IPS DF 4.7 (cell line): ENCODE measurements around the gene MAP2.

ENCODE experiments used
- DNase-seq: peaks from one replicate; pipeline ENCODE4 v3.0.0-alpha.2; 2013; ENCODE audit warnings: low spot score; ENCODE audit errors: extremely low read depth

The MAP2 gene

GRCh38 chr2:209648714-209649113 lies 224.9 kb downstream of the MAP2 start:
- DNase-seq = no peak

- no peak for DNase-seq
Measured at GRCh38 chr2:209653134-209653533, 229.3 kb downstream of the MAP2 start.

DNA sequence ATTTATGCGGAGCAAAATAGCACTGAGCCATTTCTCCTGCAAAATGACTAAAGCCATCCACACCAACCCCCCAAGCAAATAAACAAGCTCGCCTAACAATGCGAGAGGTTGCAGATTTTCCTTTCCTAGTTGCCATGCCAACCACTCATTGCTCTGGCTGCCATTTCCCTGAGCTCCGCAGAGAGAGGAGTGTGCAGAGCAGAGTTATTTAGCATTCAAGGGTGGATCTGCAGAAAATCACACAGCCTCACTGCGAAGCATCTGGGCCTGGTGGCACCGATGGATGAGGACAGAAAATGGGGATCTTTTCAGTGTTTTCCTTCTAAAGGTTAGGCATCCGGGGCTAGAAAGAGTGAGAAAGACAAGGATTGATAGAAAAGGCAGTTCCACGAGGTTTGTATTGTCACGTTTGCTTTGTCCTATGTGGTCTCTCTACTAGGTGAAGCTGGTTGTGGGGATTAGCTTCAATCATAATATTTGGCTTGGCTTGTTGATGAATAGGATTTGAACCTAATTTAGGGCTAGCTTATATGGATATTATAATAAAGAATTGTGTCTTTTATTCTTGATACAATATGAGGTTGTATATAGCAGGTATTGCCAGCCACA lies 237.5 kb downstream of the MAP2 start:
- peak; percentile 33 for DNase-seq

DNA sequence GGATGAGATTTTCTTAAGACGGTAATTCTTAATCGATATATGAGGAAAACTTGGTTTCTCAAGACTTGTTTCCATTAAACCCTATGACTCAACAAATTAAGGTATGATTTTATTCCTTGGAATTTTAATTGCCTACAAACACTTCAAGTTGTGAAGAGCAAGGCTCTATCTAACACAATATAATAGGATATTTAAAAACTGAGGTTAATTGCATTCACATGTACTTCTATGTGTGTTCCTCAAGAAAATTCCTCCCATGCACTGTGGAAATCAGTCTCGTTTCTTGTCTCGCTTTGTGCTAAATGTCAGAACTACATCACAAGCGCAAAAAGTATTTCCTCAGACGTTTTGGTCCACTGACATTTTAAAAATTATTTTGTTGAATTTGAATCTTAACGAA lies 238.2 kb downstream of the MAP2 start:
- DNase-seq = no peak

- DNase-seq = no peak
Measured at GRCh38 chr2:209663139-209663538, 239.3 kb downstream of the MAP2 start.

DNA sequence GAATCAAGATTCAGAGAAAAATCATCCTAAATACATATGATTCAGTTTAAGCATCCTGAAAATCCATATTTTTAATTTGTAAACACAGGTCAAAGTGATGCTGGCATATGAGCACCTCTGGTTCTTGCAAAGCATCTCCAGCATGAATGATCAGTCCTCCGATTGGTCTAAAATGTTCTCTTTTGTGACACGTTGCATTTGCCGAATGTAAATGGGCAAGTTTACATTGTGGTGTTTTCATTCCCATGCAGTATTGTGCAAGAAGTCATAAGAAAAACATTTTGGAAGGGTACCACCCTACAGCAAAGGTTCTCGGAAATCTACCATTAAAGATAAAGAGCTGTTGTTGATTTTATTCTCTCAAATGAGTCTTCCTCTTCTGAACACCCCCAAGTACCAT lies 239.8 kb downstream of the MAP2 start:
- DNase-seq = no peak

GRCh38 chr2:209666296-209666695 lies 242.4 kb downstream of the MAP2 start:
- no peak for DNase-seq

GRCh38 chr2:209671020-209671680 lies 247.3 kb downstream of the MAP2 start:
- DNase-seq = no peak

DNA sequence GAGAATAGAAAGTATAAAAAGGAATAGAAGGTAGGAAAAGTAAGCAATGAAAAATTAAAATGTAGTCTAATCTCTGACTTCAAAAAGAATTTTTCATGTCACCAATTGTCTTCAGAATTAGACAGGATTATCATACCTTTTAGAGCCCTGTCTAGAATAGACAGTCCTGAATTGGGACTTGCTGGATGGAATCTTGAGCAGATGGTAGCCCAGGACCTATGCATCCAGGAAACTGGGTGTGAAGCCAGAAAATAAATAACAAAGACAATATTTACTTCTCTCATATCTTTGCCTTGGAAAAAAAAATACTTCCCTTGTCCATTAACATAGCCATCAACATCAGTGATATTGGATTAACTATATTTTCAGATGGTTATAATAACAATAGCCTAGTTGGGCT lies 250.0 kb downstream of the MAP2 start:
- DNase-seq = no peak

DNA sequence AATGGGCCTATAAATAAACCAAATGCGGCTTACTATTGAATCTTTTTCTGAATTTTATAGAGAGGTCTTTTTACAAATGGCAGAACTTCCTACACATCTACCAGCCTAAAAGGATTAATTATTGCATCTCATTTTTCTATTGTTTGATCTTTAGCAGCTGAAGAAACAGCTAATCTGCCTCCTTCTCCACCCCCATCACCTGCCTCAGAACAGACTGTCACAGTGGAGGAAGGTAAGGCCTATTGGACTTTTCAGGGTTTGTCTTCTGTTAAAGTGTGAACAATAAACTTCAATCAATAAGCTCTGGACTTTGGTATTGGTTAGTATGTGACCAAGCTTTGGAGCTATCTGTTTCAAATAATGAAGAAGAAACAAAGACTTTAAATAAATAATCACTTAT lies 256.7 kb downstream of the MAP2 start:
- DNase-seq = no peak

DNA sequence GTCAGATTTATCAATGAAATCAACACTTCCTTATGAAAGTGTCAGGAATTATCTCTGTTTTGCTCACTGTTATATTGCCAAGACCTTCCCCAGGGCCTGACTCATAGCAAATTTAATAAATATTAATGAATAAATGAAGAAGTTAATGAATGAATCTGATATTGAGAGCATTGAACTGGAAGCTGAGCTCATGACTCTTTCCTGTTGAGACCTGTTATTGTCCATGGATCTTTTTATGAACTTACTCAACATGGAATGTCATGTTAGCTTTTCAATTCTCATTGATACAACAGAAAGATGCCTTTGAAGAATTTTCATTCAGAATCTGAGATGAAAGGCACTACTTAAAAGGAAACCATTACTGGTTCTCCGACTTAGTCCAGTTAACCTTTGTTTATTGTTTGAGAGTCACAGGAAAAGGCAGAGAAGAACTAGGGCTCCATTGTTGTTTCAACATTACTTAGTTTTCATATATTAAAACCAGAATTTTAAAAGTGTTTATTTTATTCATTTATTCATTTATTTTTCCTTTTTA lies 257.4 kb downstream of the MAP2 start:
- DNase-seq = no peak

DNA sequence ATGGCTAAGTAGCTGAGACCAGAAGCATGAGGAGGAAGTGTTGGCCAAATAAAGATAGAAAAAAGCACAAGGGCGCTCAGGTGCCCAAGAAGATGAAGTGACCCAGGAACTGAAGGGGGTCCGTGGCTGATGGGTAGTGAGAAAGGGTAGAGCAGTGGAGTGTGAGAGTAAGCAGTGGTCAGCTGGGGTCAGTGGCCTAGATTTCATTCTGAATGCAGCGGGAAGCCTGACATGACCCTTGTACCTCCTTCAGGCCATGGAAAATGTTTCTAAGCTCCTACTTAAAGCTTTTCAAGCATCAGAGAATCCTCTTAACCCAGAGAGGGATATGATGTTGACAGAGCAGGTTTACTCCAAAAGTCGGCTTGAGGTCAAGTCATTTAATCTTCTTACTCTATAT lies 258.8 kb downstream of the MAP2 start:
- DNase-seq = no peak

DNA sequence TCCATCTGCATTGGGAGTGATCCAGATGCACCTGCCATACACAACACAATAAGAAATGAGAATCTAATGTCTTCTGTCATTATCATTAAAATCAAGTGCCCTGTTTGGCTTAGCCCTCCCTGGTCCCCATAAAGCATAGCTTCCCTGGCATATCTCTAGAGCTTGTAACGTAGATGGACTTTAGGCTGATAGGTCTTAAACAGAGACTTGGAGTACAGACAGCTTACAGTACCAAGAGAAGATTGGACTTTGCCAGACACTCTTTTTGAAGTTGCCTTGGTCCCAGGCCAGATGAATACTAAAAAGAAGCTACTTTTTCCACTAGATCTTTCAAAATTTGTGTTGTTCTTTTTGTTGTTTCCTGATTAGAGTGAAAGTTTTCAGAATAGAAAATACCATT lies 261.5 kb downstream of the MAP2 start:
- no peak for DNase-seq

DNA sequence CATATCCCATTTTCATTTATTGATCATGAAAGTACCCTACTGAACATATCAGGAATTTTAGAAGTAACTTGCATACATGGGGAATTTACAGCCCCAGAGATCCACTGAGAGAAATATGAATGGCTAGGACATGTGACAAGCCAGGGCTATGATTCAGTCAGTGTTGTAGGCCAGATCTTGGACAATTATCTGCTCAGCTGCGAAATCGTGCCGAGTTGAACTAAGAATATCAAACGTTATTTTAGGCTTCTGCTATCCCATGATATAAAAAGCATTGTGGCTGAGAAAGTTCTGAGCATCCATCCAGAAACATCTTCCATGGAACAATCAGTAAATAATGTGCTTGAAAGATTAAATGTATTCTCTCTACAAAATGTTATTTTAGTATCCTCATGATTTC lies 262.1 kb downstream of the MAP2 start:
- no peak for DNase-seq

DNA sequence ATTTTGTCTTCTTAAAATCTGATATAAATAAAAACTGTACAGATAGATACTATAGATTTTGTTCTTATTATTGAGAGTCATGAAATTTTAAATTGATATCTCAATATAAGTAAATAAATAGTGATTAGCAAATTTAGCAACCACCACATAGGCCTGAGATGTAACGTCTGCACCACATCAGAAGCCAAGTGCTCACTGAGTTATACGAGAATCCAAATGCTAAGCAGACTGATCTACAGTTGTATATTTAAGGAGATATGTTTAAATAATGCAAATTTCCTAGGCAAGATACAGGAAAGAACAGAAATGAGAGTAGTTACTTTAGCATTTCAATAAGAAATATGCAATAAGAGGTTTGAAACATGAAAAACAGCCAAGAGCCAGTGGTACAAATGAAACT lies 262.6 kb downstream of the MAP2 start:
- DNase-seq = no peak

DNA sequence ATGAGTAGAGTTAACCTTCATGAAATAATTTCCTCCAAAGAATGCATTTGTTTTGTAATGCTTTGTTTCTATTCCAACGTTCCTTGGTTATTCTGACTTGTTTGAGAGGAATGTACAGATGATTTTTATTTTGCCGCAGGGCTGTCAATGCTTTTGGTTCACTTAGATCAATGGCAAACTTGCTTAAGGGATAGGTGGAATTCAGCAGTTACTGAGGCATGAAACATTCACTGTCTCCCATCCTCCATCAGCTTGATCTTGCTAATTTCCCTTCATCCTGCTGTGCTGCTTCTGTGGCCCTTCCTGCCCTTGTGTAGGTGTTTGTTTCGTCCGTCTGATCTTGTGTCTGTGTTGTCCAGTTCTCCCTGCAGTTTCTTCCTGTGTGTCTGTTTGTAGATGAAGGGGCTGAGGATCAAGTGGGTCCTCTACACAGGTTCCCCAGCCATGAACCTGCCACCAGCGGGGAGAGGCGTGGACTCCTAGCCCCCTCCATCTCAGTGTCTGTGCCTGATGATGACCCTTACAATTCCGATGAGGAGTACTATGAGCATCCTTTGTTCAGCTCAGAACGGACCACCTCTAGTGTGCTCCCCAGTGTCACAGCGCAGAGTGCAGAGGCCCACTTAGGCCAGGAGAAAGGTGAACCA lies 263.6 kb downstream of the MAP2 start:
- DNase-seq = no peak

GRCh38 chr2:209688385-209688784 lies 264.5 kb downstream of the MAP2 start:
- no peak for DNase-seq

- DNase-seq = no peak
Measured at GRCh38 chr2:209690029-209690754, 266.3 kb downstream of the MAP2 start.

DNA sequence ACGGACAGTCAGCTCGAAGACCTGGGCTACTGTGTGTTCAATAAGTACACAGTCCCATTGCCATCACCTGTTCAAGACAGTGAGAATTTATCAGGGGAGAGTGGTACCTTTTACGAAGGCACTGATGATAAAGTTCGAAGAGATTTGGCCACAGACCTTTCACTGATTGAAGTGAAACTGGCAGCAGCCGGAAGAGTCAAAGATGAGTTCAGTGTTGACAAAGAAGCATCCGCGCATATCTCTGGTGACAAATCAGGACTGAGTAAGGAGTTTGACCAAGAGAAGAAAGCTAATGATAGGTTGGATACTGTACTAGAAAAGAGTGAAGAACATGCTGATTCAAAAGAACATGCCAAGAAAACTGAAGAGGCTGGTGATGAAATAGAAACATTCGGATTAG lies 270.9 kb downstream of the MAP2 start:
- DNase-seq = no peak

GRCh38 chr2:209696836-209697711 lies 273.2 kb downstream of the MAP2 start:
- no peak for DNase-seq

DNA sequence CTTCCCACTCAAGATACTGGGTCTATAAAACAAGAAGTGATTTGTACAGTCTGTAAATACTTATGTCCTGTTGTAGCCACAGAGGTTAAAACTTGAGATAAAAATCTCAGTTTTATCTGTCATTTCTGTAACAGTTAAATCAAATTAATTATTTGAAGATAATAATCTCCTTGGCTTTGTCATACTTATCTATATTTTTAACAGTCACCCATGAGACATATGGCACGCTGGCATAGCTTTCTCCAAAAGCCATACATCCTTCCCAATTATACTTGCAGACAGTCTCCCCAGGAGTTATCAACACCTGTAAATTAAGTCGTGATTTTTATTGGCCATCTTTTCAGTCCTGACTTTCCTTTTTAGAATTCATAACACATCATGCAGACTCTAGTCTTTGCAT lies 278.9 kb downstream of the MAP2 start:
- no peak for DNase-seq
